Stimulated activated CD4-positive, alpha-beta T cell treated with anti-CD3 and anti-CD28 coated beads, TNF-alpha, amount 100 ng/mL, for 4 hours (primary cell): Measurements from ENCODE around the gene ATXN7L3.
"Not testable (repeated sequence)": the region's sequence is repeated elsewhere in the genome, so short reads cannot be mapped to it uniquely, and the experiment has no call there.

Source experiments
- DNase-seq, 3 experiments: peaks; one replicate each; pipeline ENCODE4 v3.0.0-alpha.2; 2020; ENCODE audit warnings: low read depth in 3 of 3

ATXN7L3 gene

GRCh38 chr17:44176257-44176656 lies 23.4 kb downstream of the ATXN7L3 start:
- DNase-seq: no peak

GRCh38 chr17:44174427-44174826 lies 25.3 kb downstream of the ATXN7L3 start:
- DNase-seq: no peak

- no peak for DNase-seq
Observed at GRCh38 chr17:44171931-44172455, 27.7 kb downstream of the ATXN7L3 start.

GRCh38 chr17:44170499-44171201 lies 29.0 kb downstream of the ATXN7L3 start, which contains the start of gene ASB16:
Gene ASB16, plus strand, starts transcription at chr17:44170704. Its CDS starts 86 bp downstream, at chr17:44170790.
- DNase-seq: no peak

GRCh38 chr17:44170135-44170498 lies 29.6 kb downstream of the ATXN7L3 start:
- DNase-seq: no peak

GRCh38 chr17:44167181-44167861 lies 32.4 kb downstream of the ATXN7L3 start:
- no peak for DNase-seq

GRCh38 chr17:44164476-44164875 lies 35.2 kb downstream of the ATXN7L3 start:
- no peak for DNase-seq

- DNase-seq: no peak
Observed at GRCh38 chr17:44159519-44160210, 40.0 kb downstream of the ATXN7L3 start.

GRCh38 chr17:44155488-44155887 lies 44.2 kb downstream of the ATXN7L3 start:
- no peak for DNase-seq

- DNase-seq: no peak
Observed at GRCh38 chr17:44152875-44153274, 46.8 kb downstream of the ATXN7L3 start.

- no peak for DNase-seq
Observed at GRCh38 chr17:44149750-44150329, 49.8 kb downstream of the ATXN7L3 start.

GRCh38 chr17:44149066-44149465 lies 50.6 kb downstream of the ATXN7L3 start:
- DNase-seq: not testable (repeated sequence)

- DNase-seq: no peak
Observed at GRCh38 chr17:44147812-44148211, 51.9 kb downstream of the ATXN7L3 start.

GRCh38 chr17:44146375-44147346 lies 53.0 kb downstream of the ATXN7L3 start:
- DNase-seq: no peak

- no peak for DNase-seq
Observed at GRCh38 chr17:44144966-44145739, 54.5 kb downstream of the ATXN7L3 start.

- DNase-seq: not testable (repeated sequence)
Observed at GRCh38 chr17:44143921-44144320, 55.8 kb downstream of the ATXN7L3 start.
